GM13976 (cell line): Measurements from ENCODE around the gene PLAC9.

Experiments
- DNase-seq: peaks from one replicate; pipeline ENCODE4 v3.0.0; 2012; ENCODE audit warnings: low spot score
- CTCF ChIP-seq: IDR thresholded peaks from 2 replicates; pipeline ENCODE4 v1.5.1; 2012; ENCODE audit warnings: borderline replicate concordance, mild to moderate bottlenecking; ENCODE audit not compliant: insufficient read depth; ENCODE audit errors: extremely low read depth, missing control alignments, control extremely low read depth
- in situ Hi-C: fragments of 300-500 bp; cut with MboI; formaldehyde crosslinking; loops from one replicate; pipeline ENCODE4 v1.12.0; 2022; ENCODE audit warnings: low sequenced_read_pairs, mixed read lengths, inconsistent platforms; ENCODE audit not compliant: unreplicated experiment

The PLAC9 gene

GRCh38 chr10:80159166-80159873, 26.8 kb downstream of the PLAC9 start:
- DNase-seq, result no peak
- in situ Hi-C loops, result loop anchor here (10.0 kb wide), 1 partner anchor 65 kb away; no protein-coding TSS in a partner anchor
- no peak for TF ChIP-seq CTCF

DNA sequence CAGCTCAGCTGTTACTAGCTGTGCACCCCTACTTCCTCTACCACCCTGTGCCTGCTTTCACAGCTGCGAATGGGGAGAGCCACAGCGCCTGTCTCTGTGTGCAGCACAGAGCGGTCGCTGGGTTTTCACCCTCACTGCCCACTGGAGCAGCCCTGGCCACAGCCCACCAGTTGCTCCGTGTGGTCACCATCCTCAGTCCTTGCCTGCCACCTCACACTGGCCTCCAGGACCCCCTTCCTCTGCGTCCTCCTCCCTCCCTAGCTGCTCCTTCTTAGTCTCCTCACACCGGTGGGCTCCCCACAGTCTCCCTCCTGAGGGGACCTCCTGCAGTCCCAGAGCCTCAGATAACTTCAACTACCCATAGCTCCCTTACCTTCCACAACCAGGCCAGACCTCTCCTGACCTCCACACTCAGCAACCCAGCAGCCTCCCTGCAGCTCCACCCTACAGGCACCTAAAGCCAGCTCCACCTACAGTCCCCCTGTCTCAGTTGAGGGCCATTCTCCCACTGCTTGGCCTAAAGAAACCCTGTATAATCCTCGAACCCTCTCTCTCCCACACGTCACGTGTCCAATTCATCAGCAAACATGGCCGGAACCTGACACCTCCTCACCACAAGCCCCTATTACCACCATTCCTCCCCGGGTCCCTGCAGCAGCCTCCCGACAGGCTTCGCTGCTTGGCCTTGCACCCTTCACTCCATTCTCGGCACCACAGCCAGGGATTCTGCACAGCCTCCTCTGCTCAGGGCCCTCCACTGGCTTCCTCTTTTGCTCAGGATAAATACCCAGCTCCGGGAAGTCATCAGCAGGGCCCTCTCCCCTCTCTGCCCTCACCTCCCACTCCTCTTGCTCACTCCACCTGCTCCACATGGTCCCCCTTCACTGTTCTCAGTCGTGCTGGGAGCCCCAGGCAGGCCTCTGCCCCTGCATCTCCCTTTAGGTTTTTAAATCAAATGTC, 28.1 kb downstream of the PLAC9 start:
- no peak for TF ChIP-seq CTCF
- no peak for DNase-seq
- in situ Hi-C loops, result no loop called here

- no peak for DNase-seq
- in situ Hi-C loops, result no loop called here
- no peak for TF ChIP-seq CTCF
Observed at GRCh38 chr10:80161321-80162083, 29.0 kb downstream of the PLAC9 start.

- in situ Hi-C loops, result no loop called here
- no peak for TF ChIP-seq CTCF
- no peak for DNase-seq
Observed at GRCh38 chr10:80163741-80164341, 31.3 kb downstream of the PLAC9 start.

DNA sequence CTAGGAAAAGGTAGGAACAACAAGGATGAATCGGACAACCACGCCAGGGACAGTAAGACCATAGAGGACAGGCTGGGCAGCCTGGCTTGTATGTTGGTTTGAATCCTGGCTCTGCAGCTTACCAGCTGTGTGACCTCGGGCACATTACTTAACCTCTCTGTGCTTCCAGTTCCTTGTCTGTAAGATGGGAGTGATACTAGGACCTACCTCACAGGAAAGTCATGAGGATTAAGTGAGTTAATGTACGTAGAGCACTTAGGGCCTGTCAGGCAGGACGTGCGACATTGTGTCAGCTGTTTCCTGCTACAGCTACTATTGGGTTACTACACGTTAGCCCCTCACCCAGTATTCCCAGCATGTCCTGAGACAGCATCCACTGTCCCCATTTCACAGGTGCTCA, 32.1 kb downstream of the PLAC9 start:
- no peak for DNase-seq
- in situ Hi-C loops, result no loop called here
- TF ChIP-seq CTCF, result no peak

DNA sequence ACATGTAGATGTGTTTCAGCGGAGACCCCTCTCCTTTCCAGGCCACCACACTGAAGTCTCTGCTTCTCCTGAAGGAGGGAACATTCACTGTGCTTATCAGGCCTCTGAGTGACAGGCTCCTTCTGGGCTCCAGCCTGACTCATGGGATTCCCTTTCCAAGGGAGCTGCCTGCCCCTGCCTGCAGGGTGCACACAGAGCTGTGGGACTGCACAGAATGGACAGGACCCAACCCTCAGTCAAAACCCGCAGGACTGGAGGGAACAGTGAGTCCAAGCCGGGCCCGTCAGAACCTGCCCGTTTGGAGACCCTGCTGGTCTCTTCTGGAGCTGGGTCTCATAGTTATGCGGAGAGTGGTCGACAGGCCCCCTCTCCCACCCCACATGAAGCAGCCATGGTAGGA, 32.6 kb downstream of the PLAC9 start:
- TF ChIP-seq CTCF, result no peak
- no peak for DNase-seq
- in situ Hi-C loops, result no loop called here
